HepG2 (cell line): ENCODE data around the gene PIGN. TPM values are rescaled to one million over a fixed set of nuclear protein-coding genes. Genes with fewer than 3 reads are reported as not detected.

Source experiments
- ATAC-seq: fragments of 200-7000 bp; cut with Tn5 transposase; 3 replicates; pipeline ENCODE4 v1.9.1; 2020; ENCODE audit warnings: mild to moderate bottlenecking, moderate library complexity
- BruUV-seq: library from RNA; stranded (reverse); fragments of 400-500 nt; replicated peaks from 2 replicates; lab custom pipeline; 2021; lab: Mats Ljungman, UMichigan
- CTCF ChIA-PET: fragments of 300-600 bp; formaldehyde crosslinking; extraction: SDS; loops from one replicate; lab custom pipeline; 2021; ENCODE audit warnings: low total read pairs, inconsistent platforms, low intra/inter-chr PET ratio; lab: Yijun Ruan, JAX
- POLR2A ChIA-PET: fragments of 350-600 bp; sonication (Branson Sonifier 250); formaldehyde crosslinking; loops from one replicate; lab custom pipeline; 2020; ENCODE audit warnings: antibody characterized with exemption, inconsistent platforms; lab: Yijun Ruan, JAX
- DNase-seq: peaks from one replicate; pipeline ENCODE4 v3.0.0-alpha.2; 2015; ENCODE audit warnings: low spot score
- FAIRE-seq: peaks from 3 replicates; lab custom pipeline; 2011; peaks lifted over from hg19 to GRCh38; lab: Jason Lieb, UNC
- H2AFZ ChIP-seq: one replicate; pipeline ENCODE4 v1.6.1; 2011; ENCODE audit warnings: low read length, inconsistent platforms
- H3K27ac ChIP-seq: fragments of 300-600 bp; 3 replicates; pipeline ENCODE4 v1.8.0; 2011; ENCODE audit warnings: mixed run types, mild to moderate bottlenecking, mixed read lengths, low read length, inconsistent platforms; ENCODE audit not compliant: insufficient read depth; ENCODE audit errors: extremely low read length
- H3K27me3 ChIP-seq, 2 experiments: fragments of 200-600 bp in 1 of 2; 2 replicates in 1 of 2; 3 replicates in 1 of 2; pipeline versions ENCODE4 v1.6.0 to v1.8.0; 2011; ENCODE audit warnings: low read length in 2 of 2, mild to moderate bottlenecking in 2 of 2, moderate library complexity in 2 of 2, inconsistent platforms in 1 of 2; ENCODE audit not compliant: insufficient read depth in 2 of 2, control insufficient read depth in 1 of 2
- H3K36me3 ChIP-seq, 2 experiments: fragments of 200-600 bp in 1 of 2; replicated peaks in 1 of 2; 2 replicates in 1 of 2; 3 replicates in 1 of 2; pipeline versions ENCODE4 v1.5.1 to v1.8.0; 2011; ENCODE audit warnings: low read length in 2 of 2, inconsistent platforms in 1 of 2; ENCODE audit not compliant: insufficient read depth in 2 of 2, control insufficient read depth in 1 of 2
- H3K4me1 ChIP-seq: 2 replicates; pipeline ENCODE4 v1.5.1; 2012; ENCODE audit warnings: low read length, inconsistent platforms; ENCODE audit not compliant: insufficient read depth
- H3K4me2 ChIP-seq: 2 replicates; pipeline ENCODE4 v1.6.0; 2011; ENCODE audit warnings: low read depth, low read length, inconsistent platforms
- H3K4me3 ChIP-seq, 3 experiments: fragments of 200-600 bp in 1 of 3; sonication (generic), shearing (Covaris generic) in 1 of 3; replicated peaks in 1 of 3; 2 replicates each; pipeline ENCODE4 v1.5.1; 2011 to 2016; ENCODE audit warnings: low read length in 3 of 3, inconsistent platforms in 2 of 3, low read depth in 2 of 3, mild to moderate bottlenecking in 2 of 3, control low read depth in 1 of 3, mixed read lengths in 1 of 3; ENCODE audit not compliant: insufficient read depth in 1 of 3
- H3K79me2 ChIP-seq: one replicate; pipeline ENCODE4 v1.6.1; 2011; ENCODE audit warnings: low read length, inconsistent platforms; ENCODE audit not compliant: insufficient read depth
- H3K9ac ChIP-seq: 2 replicates; pipeline ENCODE4 v1.6.0; 2011; ENCODE audit warnings: mild to moderate bottlenecking, low read depth, low read length, inconsistent platforms; ENCODE audit not compliant: insufficient read depth
- H3K9me3 ChIP-seq: 2 replicates; pipeline ENCODE4 v1.5.1; 2012; ENCODE audit warnings: mild to moderate bottlenecking, low read length
- H4K20me1 ChIP-seq: 2 replicates; pipeline ENCODE4 v1.6.0; 2011; ENCODE audit warnings: inconsistent platforms, mild to moderate bottlenecking, low read length, moderate library complexity; ENCODE audit not compliant: insufficient read depth
- BHLHE40 ChIP-seq: IDR thresholded peaks from 2 replicates; pipeline ENCODE4 v1.6.1; 2011; ENCODE audit warnings: low read length, improper control_type of control experiment
- FOSL1 ChIP-seq: sonication (generic); formaldehyde crosslinking; IDR thresholded peaks from 2 replicates; pipeline ENCODE4 v1.9.0; 2021; ENCODE audit warnings: missing genetic modification reagents, borderline replicate concordance
- NFRKB ChIP-seq: fragments of 450-650 bp; IDR thresholded peaks from 2 replicates; pipeline ENCODE4 v1.6.1; 2017
- PBX2 ChIP-seq: IDR thresholded peaks from 2 replicates; pipeline ENCODE4 v1.6.1; 2016; ENCODE audit warnings: control low read depth
- RFX5 ChIP-seq: IDR thresholded peaks from 2 replicates; pipeline ENCODE4 v1.6.1; 2011; ENCODE audit warnings: low read depth, low read length, improper control_type of control experiment
- SOX5 ChIP-seq: IDR thresholded peaks from 2 replicates; pipeline ENCODE4 v1.6.1; 2016; ENCODE audit warnings: borderline replicate concordance
- SP140L ChIP-seq: sonication (generic); formaldehyde crosslinking; IDR thresholded peaks from 2 replicates; pipeline ENCODE4 v1.4.0; 2020; ENCODE audit warnings: missing genetic modification reagents, borderline replicate concordance
- TAF15 ChIP-seq: fragments of 200-400 bp; formaldehyde crosslinking; IDR thresholded peaks from one replicate; pipeline ENCODE4 v1.6.1; 2018; ENCODE audit warnings: mild to moderate bottlenecking, low read depth, low read length; ENCODE audit not compliant: poor library complexity, severe bottlenecking
- THAP11 ChIP-seq: IDR thresholded peaks from 2 replicates; pipeline ENCODE4 v1.6.1; 2016; ENCODE audit warnings: missing biosample characterization, missing genetic modification reagents
- ZBTB3 ChIP-seq: sonication (generic); formaldehyde crosslinking; IDR thresholded peaks from 2 replicates; pipeline ENCODE4 v1.4.0; 2020; ENCODE audit warnings: low read depth, mild to moderate bottlenecking, moderate library complexity, missing genetic modification reagents, borderline replicate concordance
- ZC3H4 ChIP-seq: sonication (generic); formaldehyde crosslinking; IDR thresholded peaks from 2 replicates; pipeline ENCODE4 v1.4.0; 2020; ENCODE audit warnings: missing genetic modification reagents, borderline replicate concordance
- ZXDC ChIP-seq: sonication (generic); formaldehyde crosslinking; IDR thresholded peaks from 2 replicates; pipeline ENCODE4 v1.5.0; 2020; ENCODE audit warnings: mild to moderate bottlenecking, missing genetic modification reagents
- WGBS: methylation state at CpG from one replicate; pipeline ENCODE4 v1.1.6; 2017; ENCODE audit warnings: low lambda C conversion rate; 5-methylcytosine and 5-hydroxymethylcytosine counted together
- in situ Hi-C: cut with HindIII; loops from 2 replicates; pipeline ENCODE4 v1.10.0; 2017; ENCODE audit warnings: low pct_unique_long_range_greater_than_20kb; ENCODE audit not compliant: extremely low pct_ligation_motif_present
- intact Hi-C: fragments of 100-400 bp; cut with micrococcal nuclease; formaldehyde crosslinking; loops from one replicate; pipeline ENCODE4 v1.10.0; 2022; ENCODE audit not compliant: unreplicated experiment
- polyA plus RNA-seq, 8 experiments: library from polyadenylated mRNA; depleted of rRNA in 3 of 8; stranded (reverse) in 7 of 8; unstranded in 1 of 8; fragments of >200 nt; fragmentation: Illumina TruSeq in 4 of 8; extraction: Trizol in 4 of 8; gene quantifications; 2 replicates each; pipeline versions ENCODE4 v1.2.1 to v1.2.3, GENCODE V29; 2011 to 2016; ENCODE audit warnings: low read depth in 4 of 8, missing spikeins in 1 of 8, mixed read lengths in 1 of 8; ENCODE audit not compliant: insufficient read depth in 1 of 8
- total RNA-seq, 5 experiments: library from RNA; depleted of rRNA; stranded (reverse); fragments of >200 nt; fragmentation: Illumina TruSeq; extraction: Trizol; gene quantifications; 2 replicates each; pipeline ENCODE4 v1.2.3, GENCODE V29; 2016; ENCODE audit warnings: low read depth in 1 of 5
- TF ChIP-seq, protein P1 (sequence below): sonication (generic); formaldehyde crosslinking; IDR thresholded peaks from 2 replicates; pipeline ENCODE4 v1.5.1; 2020; ENCODE audit warnings: mild to moderate bottlenecking, missing genetic modification reagents, borderline replicate concordance
- TF ChIP-seq, protein P2 (sequence below): sonication (generic); formaldehyde crosslinking; IDR thresholded peaks from 2 replicates; pipeline ENCODE4 v1.5.1; 2020; ENCODE audit warnings: mild to moderate bottlenecking, moderate library complexity, missing genetic modification reagents
- TF ChIP-seq, protein P3 (sequence below): sonication (generic); formaldehyde crosslinking; IDR thresholded peaks from 2 replicates; pipeline ENCODE4 v1.9.0; 2021; ENCODE audit warnings: missing genetic modification reagents, borderline replicate concordance

The PIGN gene
- total and polyA plus RNA-seq, 2 of the 13 experiments (the other 11 are each of a cell fraction or from before 2014, with no cell fraction given): 15.5 to 33.6 TPM

DNA sequence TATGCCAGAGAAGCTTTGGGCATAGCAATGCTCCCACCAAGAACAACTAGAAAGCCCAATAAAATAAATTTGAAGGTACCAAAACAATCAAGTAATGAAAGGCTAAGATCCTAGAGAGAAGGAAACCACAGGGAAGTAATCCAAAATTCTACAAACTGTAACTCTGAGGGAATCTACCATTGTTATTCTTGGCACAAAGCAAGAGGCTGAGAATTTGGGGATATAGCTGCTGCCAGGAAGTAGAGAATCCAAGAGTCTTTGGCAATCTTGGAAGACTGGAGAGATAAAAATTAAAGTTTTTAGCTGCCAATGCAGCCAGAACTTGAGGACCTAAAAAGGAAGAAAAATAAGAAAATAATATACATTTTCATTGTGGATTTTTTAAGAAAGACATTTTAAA, 68.5 kb downstream of the PIGN start (continued):
- TF ChIP-seq ZBTB3 (CRISPR knock-in tag): no peak

DNA sequence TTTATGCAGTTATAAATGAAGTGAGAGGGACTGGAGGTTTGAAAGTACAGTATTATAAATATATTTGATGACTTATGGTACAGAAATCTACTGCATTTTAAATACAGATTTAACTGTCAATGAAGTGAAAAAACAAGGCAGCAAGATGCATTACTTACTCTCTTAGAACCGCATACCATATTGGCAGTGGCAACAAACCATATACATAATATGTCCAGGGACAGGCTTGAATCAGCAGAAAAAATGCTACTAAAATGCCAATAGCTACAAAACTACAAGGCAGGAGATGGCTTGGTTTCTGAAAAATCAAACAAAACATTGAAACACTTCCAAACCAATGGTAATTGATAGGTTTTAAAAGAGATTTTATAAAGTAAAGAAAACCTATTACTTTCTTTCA, 77.2 kb downstream of the PIGN start:
- Histone ChIP-seq H3K36me3 (no peaks in the 10 kb centered on the region; a peak in 1 of 5 replicates), H3K4me2 (no peak overlapping the region), H3K4me1 (no peaks in the 10 kb centered on the region), H4K20me1 (no peaks in the 10 kb centered on the region), H3K9ac (no peak overlapping the region), H3K79me2 (no peaks in the 10 kb centered on the region), H2AFZ (no peak overlapping the region), H3K4me3 (no peak overlapping the region), H3K27me3 (no peaks in the 10 kb centered on the region), H3K9me3 (no peaks in the 10 kb centered on the region), H3K27ac (no peak overlapping the region)
- ChIA-PET POLR2A (no interaction called here), CTCF (no interaction called here)
- 93% methylated on average over 1 of the region's 1 CpG for WGBS
- FAIRE-seq (no peak), ATAC-seq (no peak), DNase-seq (no peak)
- no TSS peak for BruUV-seq
- in situ Hi-C loops: no loop called here
- intact Hi-C loops: no loop called here
- TF ChIP-seq THAP11 (CRISPR knock-in tag): no peak
- TF ChIP-seq, protein P1, sequence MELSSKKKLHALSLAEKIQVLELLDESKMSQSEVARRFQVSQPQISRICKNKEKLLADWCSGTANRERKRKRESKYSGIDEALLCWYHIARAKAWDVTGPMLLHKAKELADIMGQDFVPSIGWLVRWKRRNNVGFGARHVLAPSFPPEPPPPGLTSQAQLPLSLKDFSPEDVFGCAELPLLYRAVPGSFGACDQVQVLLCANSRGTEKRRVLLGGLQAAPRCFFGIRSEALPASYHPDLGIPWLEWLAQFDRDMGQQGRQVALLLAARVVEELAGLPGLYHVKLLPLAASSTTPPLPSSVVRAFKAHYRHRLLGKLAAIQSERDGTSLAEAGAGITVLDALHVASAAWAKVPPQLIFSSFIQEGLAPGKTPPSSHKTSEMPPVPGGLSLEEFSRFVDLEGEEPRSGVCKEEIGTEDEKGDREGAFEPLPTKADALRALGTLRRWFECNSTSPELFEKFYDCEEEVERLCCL: no peak
- no peak for TF ChIP-seq RFX5
- no peak for TF ChIP-seq BHLHE40
- TF ChIP-seq TAF15: no peak
- TF ChIP-seq, protein P2, sequence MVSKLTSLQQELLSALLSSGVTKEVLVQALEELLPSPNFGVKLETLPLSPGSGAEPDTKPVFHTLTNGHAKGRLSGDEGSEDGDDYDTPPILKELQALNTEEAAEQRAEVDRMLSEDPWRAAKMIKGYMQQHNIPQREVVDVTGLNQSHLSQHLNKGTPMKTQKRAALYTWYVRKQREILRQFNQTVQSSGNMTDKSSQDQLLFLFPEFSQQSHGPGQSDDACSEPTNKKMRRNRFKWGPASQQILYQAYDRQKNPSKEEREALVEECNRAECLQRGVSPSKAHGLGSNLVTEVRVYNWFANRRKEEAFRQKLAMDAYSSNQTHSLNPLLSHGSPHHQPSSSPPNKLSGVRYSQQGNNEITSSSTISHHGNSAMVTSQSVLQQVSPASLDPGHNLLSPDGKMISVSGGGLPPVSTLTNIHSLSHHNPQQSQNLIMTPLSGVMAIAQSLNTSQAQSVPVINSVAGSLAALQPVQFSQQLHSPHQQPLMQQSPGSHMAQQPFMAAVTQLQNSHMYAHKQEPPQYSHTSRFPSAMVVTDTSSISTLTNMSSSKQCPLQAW (CRISPR knock-in tag): no peak
- TF ChIP-seq FOSL1 (CRISPR knock-in tag): no peak
- no peak for TF ChIP-seq PBX2
- TF ChIP-seq, protein P3, sequence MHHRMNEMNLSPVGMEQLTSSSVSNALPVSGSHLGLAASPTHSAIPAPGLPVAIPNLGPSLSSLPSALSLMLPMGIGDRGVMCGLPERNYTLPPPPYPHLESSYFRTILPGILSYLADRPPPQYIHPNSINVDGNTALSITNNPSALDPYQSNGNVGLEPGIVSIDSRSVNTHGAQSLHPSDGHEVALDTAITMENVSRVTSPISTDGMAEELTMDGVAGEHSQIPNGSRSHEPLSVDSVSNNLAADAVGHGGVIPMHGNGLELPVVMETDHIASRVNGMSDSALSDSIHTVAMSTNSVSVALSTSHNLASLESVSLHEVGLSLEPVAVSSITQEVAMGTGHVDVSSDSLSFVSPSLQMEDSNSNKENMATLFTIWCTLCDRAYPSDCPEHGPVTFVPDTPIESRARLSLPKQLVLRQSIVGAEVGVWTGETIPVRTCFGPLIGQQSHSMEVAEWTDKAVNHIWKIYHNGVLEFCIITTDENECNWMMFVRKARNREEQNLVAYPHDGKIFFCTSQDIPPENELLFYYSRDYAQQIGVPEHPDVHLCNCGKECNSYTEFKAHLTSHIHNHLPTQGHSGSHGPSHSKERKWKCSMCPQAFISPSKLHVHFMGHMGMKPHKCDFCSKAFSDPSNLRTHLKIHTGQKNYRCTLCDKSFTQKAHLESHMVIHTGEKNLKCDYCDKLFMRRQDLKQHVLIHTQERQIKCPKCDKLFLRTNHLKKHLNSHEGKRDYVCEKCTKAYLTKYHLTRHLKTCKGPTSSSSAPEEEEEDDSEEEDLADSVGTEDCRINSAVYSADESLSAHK: no peak
- no peak for TF ChIP-seq SOX5 (CRISPR knock-in tag)
- no peak for TF ChIP-seq NFRKB
- TF ChIP-seq SP140L (CRISPR knock-in tag): no peak
- no peak for TF ChIP-seq ZXDC
- TF ChIP-seq ZC3H4 (CRISPR knock-in tag): no peak
